ENCODE measurements around the gene UBE2G1. TPM values are rescaled to one million over a fixed set of nuclear protein-coding genes. Genes with fewer than 3 reads are reported as not detected.

Gene UBE2G1
- total and polyA plus RNA-seq, 7 donors = 54.6 to 239 (median 152) TPM

- Histone ChIP-seq H3K27ac (peak overlapping the region; percentile 87), H3K4me1 (peaks cover 81% of the 10 kb centered on the region), H3K27me3 (ENCODE audit: insufficient read depth in 3 of 3, low read length in 2 of 3) (no peaks in the 10 kb centered on the region), H3K4me3 (peak overlapping the region; percentile 21), H3K9me3 (no peaks in the 10 kb centered on the region), H3K36me3 (ENCODE audit: insufficient read depth in 1 of 2, low read depth in 1 of 2) (peaks cover 0 to 10% of the 10 kb centered on the region in 2 donors)
- ATAC-seq (peak; percentile 95 to 98 (median 96)), DNase-seq (peak; percentile 50 to 80)
- intact Hi-C loops (cut with DNase I) = loop anchor here in 1 of 2 donors (5.0 kb wide), 1 partner anchor 35 kb away; no protein-coding TSS in a partner anchor
- WGBS, 3 donors = 27 to 39% (median 29%) methylated on average over 5 of the region's 5 CpGs
- no peak for TF ChIP-seq CTCF (IDR thresholded peaks at IDR 0.05)
Measured at GRCh38 chr17:4327606-4328005, 38.9 kb downstream of the UBE2G1 start.

- Histone ChIP-seq H3K36me3 (ENCODE audit: insufficient read depth in 1 of 2, low read depth in 1 of 2) (peaks cover 0 to 10% of the 10 kb centered on the region in 2 donors), H3K4me1 (peaks cover 80% of the 10 kb centered on the region), H3K27ac (peak overlapping the region; percentile 87), H3K27me3 (ENCODE audit: insufficient read depth in 3 of 3, low read length in 2 of 3) (no peaks in the 10 kb centered on the region), H3K9me3 (no peaks in the 10 kb centered on the region), H3K4me3 (peak overlapping the region; percentile 21)
- 55 to 63% (median 61%) methylated on average over 2 of the region's 2 CpGs for WGBS, 3 donors
- ATAC-seq = no peak
- intact Hi-C loops (cut with DNase I) = loop anchor here in 1 of 2 donors (5.0 kb wide), 1 partner anchor 36 kb away; no protein-coding TSS in a partner anchor
- DNase-seq = no peak
- TF ChIP-seq CTCF (IDR thresholded peaks at IDR 0.05) = no peak
Measured at GRCh38 chr17:4326608-4327007, 39.9 kb downstream of the UBE2G1 start.

- intact Hi-C loops (cut with DNase I) = loop anchor here in 1 of 2 donors (5.0 kb wide), 1 partner anchor 36 kb away; no protein-coding TSS in a partner anchor
- no peak for ATAC-seq
- Histone ChIP-seq H3K4me3 (no peak overlapping the region), H3K27me3 (ENCODE audit: insufficient read depth in 3 of 3, low read length in 2 of 3) (no peaks in the 10 kb centered on the region), H3K36me3 (ENCODE audit: insufficient read depth in 1 of 2, low read depth in 1 of 2) (peaks cover 0 to 10% of the 10 kb centered on the region in 2 donors), H3K9me3 (no peaks in the 10 kb centered on the region), H3K4me1 (peaks cover 79% of the 10 kb centered on the region), H3K27ac (peak overlapping the region; percentile 87)
- no peak for DNase-seq
- no peak for TF ChIP-seq CTCF (IDR thresholded peaks at IDR 0.05)
Measured at GRCh38 chr17:4326112-4326511, 40.4 kb downstream of the UBE2G1 start.

GRCh38 chr17:4324463-4324862 lies 42.0 kb downstream of the UBE2G1 start:
- no peak for ATAC-seq

More at GRCh38 chr17:4324463-4324862, 42.0 kb downstream of the UBE2G1 start:
- TF ChIP-seq CTCF (IDR thresholded peaks at IDR 0.05) = no peak
- intact Hi-C loops (cut with DNase I) = no loop called here
- DNase-seq = no peak
- H3K27me3 ChIP-seq (ENCODE audit: insufficient read depth in 3 of 3, low read length in 2 of 3) = no peaks in the 10 kb centered on the region
- no peak overlapping the region for H3K4me3 ChIP-seq
- H3K27ac ChIP-seq = peak overlapping the region; percentile 87
- WGBS, 3 donors = 95 to 97% (median 96%) methylated on average over 7 of the region's 7 CpGs
- H3K9me3 ChIP-seq = no peaks in the 10 kb centered on the region
- H3K4me1 ChIP-seq = peaks cover 79% of the 10 kb centered on the region
- H3K36me3 ChIP-seq (ENCODE audit: insufficient read depth in 1 of 2, low read depth in 1 of 2) = peaks cover 0 to 14% of the 10 kb centered on the region in 2 donors

Measured in psoas muscle (tissue), 8 donors.